Vagina (tissue), 2 donors: ENCODE results near the gene NDUFB8. TPM values are rescaled to one million over a fixed set of nuclear protein-coding genes. Genes with fewer than 3 reads are reported as not detected.

Experiments
- DNase-seq, 2 donors: peaks; one replicate each; pipeline ENCODE4 v3.0.0-alpha.2; 2017; ENCODE audit errors: extremely low spot score in 2 of 2
- H3K27ac ChIP-seq: fragments of 200-600 bp; sonication (generic); one replicate; pipeline ENCODE4 v1.5.1; 2019
- H3K27me3 ChIP-seq: fragments of 200-600 bp; sonication (generic); one replicate; pipeline ENCODE4 v1.5.1; 2019
- H3K36me3 ChIP-seq, 2 donors: fragments of 200-600 bp; sonication (generic); one replicate each; pipeline ENCODE4 v1.5.1; 2017 to 2019
- H3K4me1 ChIP-seq: fragments of 200-600 bp; sonication (generic); one replicate; pipeline ENCODE4 v1.5.1; 2019
- H3K4me3 ChIP-seq, 2 donors: fragments of 200-600 bp; sonication (generic); 1 replicate in 1 of 2; 2 replicates in 1 of 2; pipeline ENCODE4 v1.5.1; 2016 to 2019
- H3K9me3 ChIP-seq: fragments of 200-600 bp; sonication (generic); one replicate; pipeline ENCODE4 v1.5.1; 2019
- CTCF ChIP-seq, 3 experiments: fragments of 450-650 bp in 2 of 3; fragments of 200-600 bp in 1 of 3; sonication (generic) in 1 of 3; IDR thresholded peaks; one replicate each; pipeline ENCODE4 v1.5.1; 2017 to 2019; ENCODE audit warnings: antibody characterized with exemption in 3 of 3, mild to moderate bottlenecking in 2 of 3, moderate library complexity in 2 of 3
- POLR2A ChIP-seq, 2 donors: fragments of 450-650 bp; IDR thresholded peaks; one replicate each; pipeline ENCODE4 v1.6.1; 2017; ENCODE audit warnings: antibody characterized with exemption in 2 of 2, mild to moderate bottlenecking in 2 of 2, moderate library complexity in 2 of 2
- POLR2AphosphoS5 ChIP-seq, 2 donors: sonication (generic); formaldehyde crosslinking; IDR thresholded peaks; one replicate each; pipeline ENCODE4 v1.9.0; 2017; ENCODE audit warnings: antibody characterized with exemption in 2 of 2, mild to moderate bottlenecking in 2 of 2, low read depth in 1 of 2; ENCODE audit not compliant: insufficient read depth in 1 of 2
- intact Hi-C: fragments of 100-400 bp; cut with DNase I; formaldehyde crosslinking; loops from one replicate; pipeline ENCODE4 v1.15.1; 2023
- total RNA-seq: library from RNA; depleted of rRNA; stranded (reverse); fragments of >200 nt; gene quantifications from one replicate; pipeline ENCODE4 v1.2.3, GENCODE V29; 2016

The NDUFB8 gene
- total RNA-seq, 1 donor from 2014 or later, result 143 TPM

GRCh38 chr10:100528921-100529474, 673 bp downstream of the NDUFB8 start:
- TF ChIP-seq POLR2A (IDR thresholded peaks at IDR 0.05) (no peak), CTCF (IDR thresholded peaks at IDR 0.05) (no peak), POLR2AphosphoS5 (IDR thresholded peaks at IDR 0.05; ENCODE audit: insufficient read depth in 1 of 2, low read depth in 1 of 2) (no peak)
- intact Hi-C loops, result no loop called here

GRCh38 chr10:100528123-100528886, 1.4 kb downstream of the NDUFB8 start:
- no peak for DNase-seq
- peak overlapping the region; percentile 84 for H3K27ac ChIP-seq

More at GRCh38 chr10:100528921-100529474, 673 bp downstream of the NDUFB8 start:
- Histone ChIP-seq H3K4me1 (peaks cover 27% of the 10 kb centered on the region), H3K9me3 (no peaks in the 10 kb centered on the region), H3K36me3 (peaks cover 3 to 26% of the 10 kb centered on the region in 2 donors), H3K27me3 (no peaks in the 10 kb centered on the region), H3K4me3 (peak overlapping the region; percentile 85 to 95), H3K27ac (peak overlapping the region; percentile 84)
- no peak for DNase-seq

DNA sequence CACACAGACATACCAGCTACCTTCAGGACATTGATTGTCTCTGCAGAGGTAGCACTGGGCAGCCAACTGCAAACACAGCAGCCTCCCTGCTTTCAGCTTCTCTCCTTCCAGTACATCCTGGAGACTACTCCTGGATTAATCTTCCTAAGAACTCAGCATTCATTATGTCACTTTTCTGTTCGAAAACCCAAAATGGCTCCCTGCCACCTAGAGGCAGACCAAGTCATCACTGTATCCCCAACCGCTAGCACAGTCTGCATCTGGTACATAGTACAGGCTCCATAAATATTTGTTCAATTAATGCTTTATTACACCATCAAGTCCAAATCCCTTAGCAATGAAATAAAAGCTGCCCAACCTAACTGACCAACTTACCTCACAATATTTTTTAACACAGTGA, 5.0 kb downstream of the NDUFB8 start:
- Histone ChIP-seq H3K36me3 (peaks cover 3 to 36% of the 10 kb centered on the region in 2 donors), H3K4me1 (peaks cover 26% of the 10 kb centered on the region), H3K4me3 (no peak overlapping the region), H3K9me3 (no peaks in the 10 kb centered on the region), H3K27me3 (peaks cover 5% of the 10 kb centered on the region), H3K27ac (no peak overlapping the region)
- intact Hi-C loops, result no loop called here
- no peak for DNase-seq
- TF ChIP-seq POLR2AphosphoS5 (IDR thresholded peaks at IDR 0.05; ENCODE audit: insufficient read depth in 1 of 2, low read depth in 1 of 2), result no peak
- no peak for TF ChIP-seq CTCF (IDR thresholded peaks at IDR 0.05)
- no peak for TF ChIP-seq POLR2A (IDR thresholded peaks at IDR 0.05)

More at GRCh38 chr10:100528123-100528886, 1.4 kb downstream of the NDUFB8 start:
- peaks cover 27% of the 10 kb centered on the region for H3K4me1 ChIP-seq
- H3K36me3 ChIP-seq, result peaks cover 3 to 33% of the 10 kb centered on the region in 2 donors
- H3K4me3 ChIP-seq, result peak overlapping the region; percentile 85 to 95
- intact Hi-C loops, result no loop called here
- H3K27me3 ChIP-seq, result no peaks in the 10 kb centered on the region
- no peak for TF ChIP-seq CTCF (IDR thresholded peaks at IDR 0.05)
- TF ChIP-seq POLR2AphosphoS5 (IDR thresholded peaks at IDR 0.05; ENCODE audit: insufficient read depth in 1 of 2, low read depth in 1 of 2), result no peak
- no peak for TF ChIP-seq POLR2A (IDR thresholded peaks at IDR 0.05)
- no peaks in the 10 kb centered on the region for H3K9me3 ChIP-seq

- H3K27ac ChIP-seq, result no peak overlapping the region
- DNase-seq, result no peak
- H3K9me3 ChIP-seq, result no peaks in the 10 kb centered on the region
- intact Hi-C loops, result no loop called here
- peaks cover 3 to 36% of the 10 kb centered on the region in 2 donors for H3K36me3 ChIP-seq
- no peak overlapping the region for H3K4me3 ChIP-seq
- no peak for TF ChIP-seq POLR2A (IDR thresholded peaks at IDR 0.05)
- no peak for TF ChIP-seq POLR2AphosphoS5 (IDR thresholded peaks at IDR 0.05; ENCODE audit: insufficient read depth in 1 of 2, low read depth in 1 of 2)
- TF ChIP-seq CTCF (IDR thresholded peaks at IDR 0.05), result no peak
- peaks cover 7% of the 10 kb centered on the region for H3K27me3 ChIP-seq
- H3K4me1 ChIP-seq, result peaks cover 30% of the 10 kb centered on the region
Measured at GRCh38 chr10:100524206-100524605, 5.5 kb downstream of the NDUFB8 start.

DNA sequence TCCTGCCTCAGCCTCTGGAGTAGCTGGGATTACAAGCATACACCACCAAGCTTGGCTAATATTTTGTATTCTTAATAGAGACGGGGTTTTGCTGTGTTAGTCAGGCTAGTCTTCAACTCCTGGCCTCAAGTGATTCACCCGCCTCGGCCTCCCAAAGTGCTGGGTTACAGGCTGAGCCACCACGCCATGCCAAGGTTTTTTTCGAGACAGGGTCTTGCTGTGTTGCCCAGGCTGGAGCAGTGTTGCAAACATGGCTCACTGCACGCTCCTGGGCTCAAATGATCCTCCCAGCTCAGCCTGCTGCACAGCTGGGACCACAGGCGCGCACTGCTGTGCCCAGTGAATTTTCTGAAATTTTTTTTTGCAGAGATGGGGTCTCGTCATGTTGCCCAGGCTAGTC, 6.7 kb downstream of the NDUFB8 start:
- H3K27ac ChIP-seq, result no peak overlapping the region
- intact Hi-C loops, result no loop called here

More for the DNA sequence above, 6.7 kb downstream of the NDUFB8 start:
- TF ChIP-seq POLR2AphosphoS5 (IDR thresholded peaks at IDR 0.05; ENCODE audit: insufficient read depth in 1 of 2, low read depth in 1 of 2) (no peak), CTCF (IDR thresholded peaks at IDR 0.05) (no peak), POLR2A (IDR thresholded peaks at IDR 0.05) (no peak)
- H3K4me1 ChIP-seq, result peaks cover 22% of the 10 kb centered on the region
- peaks cover 3 to 36% of the 10 kb centered on the region in 2 donors for H3K36me3 ChIP-seq
- peaks cover 7% of the 10 kb centered on the region for H3K27me3 ChIP-seq
- no peaks in the 10 kb centered on the region for H3K9me3 ChIP-seq
- no peak for DNase-seq
- no peak overlapping the region for H3K4me3 ChIP-seq
